ENCODE data around the gene ZNF423.

Gene ZNF423

DNA sequence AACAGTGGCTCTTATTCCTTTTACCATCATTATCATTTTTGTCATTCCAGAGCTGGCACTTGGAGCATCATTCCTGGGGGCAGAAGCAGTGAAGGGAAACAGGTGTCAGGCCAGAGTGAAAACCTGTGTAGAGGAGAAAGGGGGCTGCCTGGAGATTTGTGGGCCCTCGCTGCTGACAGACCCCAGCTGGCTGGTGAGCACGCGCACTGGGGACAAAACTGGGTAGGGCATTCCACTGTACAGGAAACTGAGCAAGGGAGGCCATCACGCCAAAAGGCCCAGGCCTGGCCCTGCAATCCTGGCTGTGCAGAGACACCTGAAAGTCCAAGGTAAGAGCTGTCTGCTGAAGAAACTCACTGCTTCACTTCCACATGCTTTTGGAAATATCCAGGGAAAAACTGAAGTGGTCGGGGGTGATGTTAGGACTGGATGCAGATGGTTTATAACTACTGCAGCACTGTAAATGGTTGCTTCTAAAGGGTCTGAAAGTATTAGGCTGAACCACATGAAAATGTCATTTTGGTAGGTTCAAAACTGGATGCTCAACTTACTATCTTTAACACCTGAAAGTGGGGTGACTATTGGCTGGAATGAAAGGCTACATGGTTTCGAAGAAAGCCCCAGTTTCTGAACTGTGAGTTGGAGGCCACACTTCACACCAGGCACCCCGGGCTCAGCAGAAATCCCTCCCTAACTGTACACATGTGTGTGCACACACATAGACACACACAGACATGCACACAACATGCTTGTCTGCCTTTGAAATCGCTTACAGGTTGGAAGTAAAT lies 257.3 kb downstream of the ZNF423 start:
- Histone ChIP-seq H3K4me1 (ENCODE audit: control insufficient read depth, low read length) (no peaks in the 10 kb centered on the region), H3K9me3 (ENCODE audit: control insufficient read depth, insufficient read depth, low read length) (no peaks in the 10 kb centered on the region), H3K27me3 (ENCODE audit: control insufficient read depth, low read length) (peaks cover 13% of the 10 kb centered on the region), H3K9me2 (replicated peaks; ENCODE audit: control insufficient read depth, low read length) (no peaks in the 10 kb centered on the region), H3K36me3 (ENCODE audit: control insufficient read depth, low read length) (no peaks in the 10 kb centered on the region), H3K4me3 (ENCODE audit: low read length) (no peak overlapping the region), H3K27ac (ENCODE audit: low read depth, low read length) (no peak overlapping the region), H3F3A (ENCODE audit: control insufficient read depth, insufficient read depth) (no peaks in the 10 kb centered on the region), H3K4me2 (ENCODE audit: low read length) (no peak overlapping the region), H3K79me2 (ENCODE audit: control insufficient read depth, low read length) (no peaks in the 10 kb centered on the region), H4K20me1 (ENCODE audit: control insufficient read depth, insufficient read depth, low read depth, low read length) (no peaks in the 10 kb centered on the region)
- TF ChIP-seq EZH2phosphoT487 (IDR thresholded peaks at IDR 0.05; ENCODE audit: borderline replicate concordance, low read length), result no peak
- TF ChIP-seq, protein P1, sequence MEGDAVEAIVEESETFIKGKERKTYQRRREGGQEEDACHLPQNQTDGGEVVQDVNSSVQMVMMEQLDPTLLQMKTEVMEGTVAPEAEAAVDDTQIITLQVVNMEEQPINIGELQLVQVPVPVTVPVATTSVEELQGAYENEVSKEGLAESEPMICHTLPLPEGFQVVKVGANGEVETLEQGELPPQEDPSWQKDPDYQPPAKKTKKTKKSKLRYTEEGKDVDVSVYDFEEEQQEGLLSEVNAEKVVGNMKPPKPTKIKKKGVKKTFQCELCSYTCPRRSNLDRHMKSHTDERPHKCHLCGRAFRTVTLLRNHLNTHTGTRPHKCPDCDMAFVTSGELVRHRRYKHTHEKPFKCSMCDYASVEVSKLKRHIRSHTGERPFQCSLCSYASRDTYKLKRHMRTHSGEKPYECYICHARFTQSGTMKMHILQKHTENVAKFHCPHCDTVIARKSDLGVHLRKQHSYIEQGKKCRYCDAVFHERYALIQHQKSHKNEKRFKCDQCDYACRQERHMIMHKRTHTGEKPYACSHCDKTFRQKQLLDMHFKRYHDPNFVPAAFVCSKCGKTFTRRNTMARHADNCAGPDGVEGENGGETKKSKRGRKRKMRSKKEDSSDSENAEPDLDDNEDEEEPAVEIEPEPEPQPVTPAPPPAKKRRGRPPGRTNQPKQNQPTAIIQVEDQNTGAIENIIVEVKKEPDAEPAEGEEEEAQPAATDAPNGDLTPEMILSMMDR (IDR thresholded peaks at IDR 0.05; ENCODE audit: low read depth, low read length, poor library complexity, severe bottlenecking), result no peak

DNA sequence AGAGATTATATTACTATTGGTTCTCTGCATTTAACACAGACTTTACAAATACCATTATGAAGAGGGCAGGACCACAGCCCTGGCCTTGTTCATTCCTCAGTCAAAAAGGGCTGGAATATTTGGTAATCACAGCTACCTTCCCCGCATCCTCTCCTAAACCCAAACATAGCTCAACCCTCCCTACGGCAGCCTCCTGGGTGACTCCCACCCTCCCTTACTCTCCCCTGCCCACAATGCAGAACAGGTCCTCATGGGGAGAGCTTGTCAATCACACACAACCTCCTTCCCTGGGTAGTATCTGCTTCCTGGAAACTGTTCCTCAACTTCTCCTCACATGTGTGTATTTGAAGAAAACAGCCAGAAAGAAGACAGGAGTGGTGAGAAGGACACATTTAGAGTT lies 258.1 kb downstream of the ZNF423 start:
- Histone ChIP-seq H3K27me3 (ENCODE audit: control insufficient read depth, low read length) (peaks cover 13% of the 10 kb centered on the region), H3K9me3 (ENCODE audit: control insufficient read depth, insufficient read depth, low read length) (no peaks in the 10 kb centered on the region), H3K27ac (ENCODE audit: low read depth, low read length) (no peak overlapping the region), H3F3A (ENCODE audit: control insufficient read depth, insufficient read depth) (no peaks in the 10 kb centered on the region), H3K79me2 (ENCODE audit: control insufficient read depth, low read length) (no peaks in the 10 kb centered on the region), H3K4me2 (ENCODE audit: low read length) (no peak overlapping the region), H3K4me1 (ENCODE audit: control insufficient read depth, low read length) (no peaks in the 10 kb centered on the region), H3K36me3 (ENCODE audit: control insufficient read depth, low read length) (no peaks in the 10 kb centered on the region), H3K4me3 (ENCODE audit: low read length) (no peak overlapping the region), H4K20me1 (ENCODE audit: control insufficient read depth, insufficient read depth, low read depth, low read length) (no peaks in the 10 kb centered on the region), H3K9me2 (replicated peaks; ENCODE audit: control insufficient read depth, low read length) (no peaks in the 10 kb centered on the region)
- TF ChIP-seq, protein P1 (IDR thresholded peaks at IDR 0.05; ENCODE audit: low read depth, low read length, poor library complexity, severe bottlenecking), result no peak
- no peak for TF ChIP-seq EZH2phosphoT487 (IDR thresholded peaks at IDR 0.05; ENCODE audit: borderline replicate concordance, low read length)

DNA sequence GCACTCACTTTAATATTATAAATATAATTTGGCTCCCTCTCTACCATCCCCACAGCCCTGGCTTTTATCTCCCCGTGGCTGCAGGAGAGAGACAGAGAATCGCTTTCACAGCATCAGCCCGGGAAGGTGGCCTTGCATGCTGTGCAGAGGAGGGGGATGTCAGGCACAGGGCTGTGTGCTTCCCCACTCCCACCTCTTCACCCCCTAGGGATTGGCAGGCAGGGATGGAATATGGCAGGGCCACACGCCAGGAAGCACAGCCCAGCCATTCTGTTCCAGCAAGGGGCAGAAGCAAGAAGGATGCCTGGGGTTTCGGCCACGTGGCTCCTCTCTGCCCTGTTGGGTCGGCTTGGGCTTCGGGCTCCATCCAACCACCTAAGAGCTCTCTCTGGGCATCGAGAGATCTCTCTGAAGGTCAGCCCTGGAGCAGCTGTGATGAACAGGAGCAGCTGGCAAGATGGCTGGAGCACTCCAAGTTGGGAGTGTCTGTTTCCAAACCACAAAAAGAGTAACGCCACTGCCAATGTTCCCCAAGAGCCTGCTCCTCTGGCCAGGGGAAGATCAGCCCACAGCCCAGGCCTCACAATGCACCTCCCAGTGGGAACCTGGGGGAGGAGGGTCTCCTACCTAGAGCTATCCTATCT lies 259.1 kb downstream of the ZNF423 start:
- Histone ChIP-seq H3K9me3 (ENCODE audit: control insufficient read depth, insufficient read depth, low read length) (no peaks in the 10 kb centered on the region), H3K4me3 (ENCODE audit: low read length) (no peak overlapping the region), H3K4me2 (ENCODE audit: low read length) (no peak overlapping the region), H3K36me3 (ENCODE audit: control insufficient read depth, low read length) (no peaks in the 10 kb centered on the region), H3K27me3 (ENCODE audit: control insufficient read depth, low read length) (peaks cover 13% of the 10 kb centered on the region), H3K4me1 (ENCODE audit: control insufficient read depth, low read length) (no peaks in the 10 kb centered on the region), H3K9me2 (replicated peaks; ENCODE audit: control insufficient read depth, low read length) (no peaks in the 10 kb centered on the region), H3K27ac (ENCODE audit: low read depth, low read length) (no peak overlapping the region), H3F3A (ENCODE audit: control insufficient read depth, insufficient read depth) (no peaks in the 10 kb centered on the region), H3K79me2 (ENCODE audit: control insufficient read depth, low read length) (no peaks in the 10 kb centered on the region), H4K20me1 (ENCODE audit: control insufficient read depth, insufficient read depth, low read depth, low read length) (no peaks in the 10 kb centered on the region)
- TF ChIP-seq, protein P1 (IDR thresholded peaks at IDR 0.05; ENCODE audit: low read depth, low read length, poor library complexity, severe bottlenecking), result no peak
- no peak for TF ChIP-seq EZH2phosphoT487 (IDR thresholded peaks at IDR 0.05; ENCODE audit: borderline replicate concordance, low read length)

All from DOHH2 (cell line).